22Rv1 (cell line): Measurements from ENCODE around the gene POTEB3.
"Not testable (repeated sequence)": the region's sequence is repeated elsewhere in the genome, so short reads cannot be mapped to it uniquely, and the experiment has no call there.

ENCODE experiments used
- CTCF ChIP-seq: fragments of 450-650 bp; IDR thresholded peaks from 2 replicates; pipeline ENCODE4 v1.5.1; 2017; ENCODE audit warnings: mild to moderate bottlenecking
- ZFX ChIP-seq: fragments of 450-650 bp; IDR thresholded peaks from 2 replicates; pipeline ENCODE4 v1.6.1; 2017; ENCODE audit warnings: antibody characterized with exemption, borderline replicate concordance

- not testable (repeated sequence) for TF ChIP-seq CTCF, ZFX
Measured at GRCh38 chr15:21369177-21369576, 71.1 kb downstream of the POTEB3 start.
